Anterior cingulate cortex (tissue), 58 donors: ENCODE data around the gene DYNC2I2.
"Not testable (repeated sequence)": the region's sequence is repeated elsewhere in the genome, so short reads cannot be mapped to it uniquely, and the experiment has no call there.

Source experiments
- DNase-seq, 58 donors: peaks; one replicate each; lab custom pipeline; 2025; lab: John Stamatoyannopoulos, UW

The DYNC2I2 gene

GRCh38 chr9:128621730-128622455 is 34.8 kb downstream of the DYNC2I2 start:
- DNase-seq: peak in 1 of 58 donors; percentile 29

GRCh38 chr9:128619779-128620178 is 36.9 kb downstream of the DYNC2I2 start:
- DNase-seq: no peak

- no peak for DNase-seq
These were observed 37.5 kb downstream of the DYNC2I2 start for GRCh38 chr9:128619127-128619526.

DNA sequence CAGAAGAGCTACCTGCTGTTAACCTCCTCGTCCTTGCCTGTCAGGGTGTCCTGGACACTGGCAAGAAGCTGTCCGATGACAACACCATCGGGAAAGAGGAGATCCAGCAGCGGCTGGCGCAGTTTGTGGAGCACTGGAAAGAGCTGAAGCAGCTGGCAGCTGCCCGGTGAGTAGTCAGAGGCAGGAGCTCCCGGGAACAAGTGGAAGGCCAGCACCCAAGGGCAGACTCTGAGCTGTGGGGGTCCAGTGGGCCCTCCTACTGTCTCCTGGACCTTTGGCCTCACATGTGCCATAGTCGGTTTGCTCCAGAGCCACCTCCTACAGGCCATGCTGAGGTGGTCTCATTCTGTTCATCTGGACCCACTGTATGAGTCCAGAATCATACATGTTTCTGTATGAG is 38.7 kb downstream of the DYNC2I2 start:
- no peak for DNase-seq

- DNase-seq: no peak
These were observed 41.1 kb downstream of the DYNC2I2 start for GRCh38 chr9:128615571-128615970.

DNA sequence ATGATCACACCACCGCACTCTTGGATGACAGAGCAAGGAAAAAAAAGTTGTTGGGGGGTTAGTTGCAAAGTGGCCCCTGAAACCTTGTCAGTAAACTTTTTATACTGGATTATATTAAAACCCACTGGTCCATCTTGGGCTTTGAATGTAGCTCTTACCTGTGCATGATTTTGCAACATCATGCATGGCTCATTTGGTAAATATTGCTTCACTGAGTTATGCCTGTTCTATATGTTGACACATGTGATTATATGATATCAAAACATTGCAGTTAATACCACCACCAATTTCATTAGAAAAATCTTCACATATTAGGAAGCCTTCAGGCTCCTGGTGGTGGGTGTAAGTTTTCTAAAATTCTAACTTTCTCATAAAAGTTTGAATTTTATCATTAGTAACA is 41.9 kb downstream of the DYNC2I2 start:
- no peak for DNase-seq

GRCh38 chr9:128611600-128612394 is 44.9 kb downstream of the DYNC2I2 start:
- DNase-seq: no peak

DNA sequence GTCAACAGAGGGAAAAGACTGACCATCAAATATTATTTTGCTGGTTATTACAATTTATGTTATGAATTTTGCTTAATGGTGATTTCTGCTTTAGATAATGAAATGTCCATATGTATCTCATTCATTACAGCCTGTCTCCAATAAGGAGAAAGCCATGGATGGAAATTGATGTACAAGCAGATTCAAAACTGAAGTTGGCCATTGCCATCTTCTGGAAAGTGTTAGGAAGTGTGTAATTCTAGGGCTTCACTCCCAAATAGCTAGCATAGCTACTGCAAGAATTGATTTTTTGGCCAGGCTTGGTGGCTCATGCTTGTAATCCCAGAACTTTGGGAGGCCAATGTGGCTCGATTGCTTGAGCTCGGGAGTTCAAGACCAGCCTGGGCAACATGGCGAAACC is 45.8 kb downstream of the DYNC2I2 start:
- no peak for DNase-seq

GRCh38 chr9:128607642-128608350 is 48.9 kb downstream of the DYNC2I2 start:
- peak in 56 of 58 donors; percentile 12 to 94 (median 80) for DNase-seq

DNA sequence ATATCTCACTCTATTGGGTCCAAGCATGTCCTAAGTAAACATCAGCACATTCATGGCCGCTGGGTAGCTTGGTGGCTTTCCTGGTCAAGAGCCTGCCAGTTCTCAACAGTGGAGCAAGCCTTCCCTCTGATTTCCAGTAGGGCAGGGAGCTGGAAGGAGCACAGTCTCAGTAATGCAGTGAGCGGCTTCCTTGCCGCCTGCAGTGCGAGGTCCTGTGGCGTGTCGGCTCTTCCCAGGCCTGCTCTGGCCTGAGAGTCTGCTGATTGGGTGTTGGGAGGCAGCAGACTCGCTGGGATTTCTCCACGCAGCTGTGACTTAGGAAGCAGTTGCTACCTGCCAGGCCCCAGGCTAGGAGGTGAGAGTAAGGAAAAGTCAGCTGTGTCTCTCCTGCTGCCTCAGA is 53.0 kb downstream of the DYNC2I2 start:
- DNase-seq: no peak

GRCh38 chr9:128600099-128600498 is 56.5 kb downstream of the DYNC2I2 start:
- DNase-seq: no peak

GRCh38 chr9:128595471-128595870 is 61.2 kb downstream of the DYNC2I2 start:
- no peak for DNase-seq

- no peak for DNase-seq
These were observed 62.8 kb downstream of the DYNC2I2 start for GRCh38 chr9:128593856-128594255.

- no peak for DNase-seq
These were observed 63.6 kb downstream of the DYNC2I2 start for GRCh38 chr9:128593039-128593438.

DNA sequence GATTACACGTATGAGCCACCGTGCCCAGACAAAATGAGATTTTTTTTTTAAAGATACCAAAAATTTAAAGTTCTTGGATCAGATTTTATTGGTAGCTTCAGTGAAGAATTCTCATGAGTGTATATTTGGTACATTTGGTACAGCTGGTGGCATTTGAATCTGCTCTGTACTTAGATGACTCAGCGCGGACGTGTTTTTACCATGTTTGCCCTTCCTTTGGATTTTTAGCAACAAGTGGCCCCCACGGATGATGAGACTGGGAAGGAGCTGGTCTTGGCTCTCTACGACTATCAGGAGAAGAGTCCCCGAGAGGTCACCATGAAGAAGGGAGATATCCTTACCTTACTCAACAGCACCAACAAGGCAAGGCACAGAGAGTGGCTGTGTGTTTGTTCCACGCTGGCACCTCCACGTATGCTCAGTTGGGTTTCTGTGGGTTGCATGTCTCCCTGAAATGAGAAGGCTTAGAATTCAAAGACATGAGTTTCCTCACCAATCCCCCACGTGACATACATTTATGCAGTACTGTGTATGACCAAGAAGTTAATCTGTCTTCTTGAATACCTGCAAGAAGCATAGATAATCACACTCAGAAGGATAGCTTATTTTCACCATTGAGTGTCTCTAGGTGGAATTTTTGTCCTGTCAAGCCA is 67.9 kb downstream of the DYNC2I2 start:
- DNase-seq: peak in 9 of 58 donors; percentile 8 to 25 (median 14)

DNA sequence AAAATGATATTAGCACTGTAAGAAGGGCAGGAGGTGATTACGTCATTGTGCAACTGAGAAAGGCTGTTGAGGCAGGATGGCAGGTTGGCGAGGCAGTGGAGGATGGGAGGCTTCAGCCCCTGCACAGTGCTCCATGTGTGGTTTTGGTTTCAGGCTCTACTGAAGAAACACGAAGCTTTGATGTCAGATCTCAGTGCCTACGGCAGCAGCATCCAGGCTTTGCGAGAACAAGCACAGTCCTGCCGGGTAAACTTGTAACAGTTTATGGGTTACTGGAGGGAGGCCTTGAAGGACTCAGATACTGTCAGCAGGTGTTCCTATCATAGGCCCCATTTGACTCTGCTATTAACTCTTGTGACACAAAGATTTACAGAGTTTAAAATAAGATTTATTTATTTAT is 69.2 kb downstream of the DYNC2I2 start:
- DNase-seq: no peak

DNA sequence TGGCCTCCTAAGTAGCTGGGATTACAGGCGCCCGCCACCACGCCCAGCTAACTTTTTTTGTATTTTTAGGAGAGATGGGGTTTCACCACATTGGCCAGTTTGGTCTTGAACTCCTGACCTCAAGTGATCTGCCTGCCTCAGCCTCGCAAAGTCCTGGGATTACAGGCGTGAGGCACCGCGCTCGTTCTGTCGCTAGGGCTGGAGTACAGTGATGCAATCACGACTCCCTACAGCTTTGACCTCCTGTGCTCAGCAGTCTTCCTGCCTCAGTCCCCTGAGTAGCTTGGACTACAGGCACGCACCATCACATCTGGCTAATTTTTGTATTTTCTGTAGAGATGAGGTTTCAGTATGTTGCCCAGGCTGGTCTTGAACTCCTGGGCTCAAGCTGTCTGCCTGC is 69.7 kb downstream of the DYNC2I2 start:
- DNase-seq: not testable (repeated sequence)

GRCh38 chr9:128585155-128585554 is 71.5 kb downstream of the DYNC2I2 start:
- DNase-seq: not testable (repeated sequence)
